Muscle layer of duodenum (tissue), 2 donors: Measurements from ENCODE around the gene FAM200C.
A peak's percentile ranks its signal among the peaks of the same experiment; 100 is the strongest.

ENCODE experiments used
- H3K27ac ChIP-seq: one replicate; pipeline ENCODE4 v1.7.0; 2013; ENCODE audit warnings: mild to moderate bottlenecking, low read length
- H3K27me3 ChIP-seq: one replicate; pipeline ENCODE4 v1.7.0; 2013; ENCODE audit warnings: low read depth, mild to moderate bottlenecking, control low read depth, low read length
- H3K36me3 ChIP-seq, 2 donors: one replicate each; pipeline ENCODE4 v1.7.0; 2013; ENCODE audit warnings: low read length in 2 of 2, control low read depth in 1 of 2, mild to moderate bottlenecking in 1 of 2; ENCODE audit not compliant: insufficient read depth in 2 of 2, control insufficient read depth in 1 of 2
- H3K4me1 ChIP-seq, 2 donors: one replicate each; pipeline ENCODE4 v1.7.0; 2013; ENCODE audit warnings: low read length in 2 of 2, mild to moderate bottlenecking in 2 of 2, control low read depth in 1 of 2, moderate library complexity in 1 of 2; ENCODE audit not compliant: insufficient read depth in 2 of 2, control insufficient read depth in 1 of 2
- H3K4me3 ChIP-seq, 2 donors: one replicate each; pipeline ENCODE4 v1.7.0; 2013; ENCODE audit warnings: low read length in 2 of 2, low read depth in 1 of 2, mild to moderate bottlenecking in 1 of 2
- H3K9me3 ChIP-seq, 2 donors: one replicate each; pipeline ENCODE4 v1.7.0; 2013; ENCODE audit warnings: low read length in 2 of 2, control low read depth in 1 of 2, mild to moderate bottlenecking in 1 of 2; ENCODE audit not compliant: control insufficient read depth in 1 of 2
- donor health status: healthy.

The FAM200C gene

GRCh38 chr5:160363660-160364395, 36.0 kb downstream of the FAM200C start:
- Histone ChIP-seq H3K27me3 (no peaks in the 10 kb centered on the region), H3K4me1 (peaks cover 4 to 5% of the 10 kb centered on the region in 2 donors), H3K36me3 (no peaks in the 10 kb centered on the region), H3K27ac (peak overlapping the region; percentile 1), H3K9me3 (no peaks in the 10 kb centered on the region), H3K4me3 (no peak overlapping the region)

- Histone ChIP-seq H3K4me1 (peaks cover 4 to 10% of the 10 kb centered on the region in 2 donors), H3K9me3 (no peaks in the 10 kb centered on the region), H3K27me3 (no peaks in the 10 kb centered on the region), H3K4me3 (no peak overlapping the region), H3K27ac (peak overlapping the region; percentile 1), H3K36me3 (no peaks in the 10 kb centered on the region)
These were observed 36.6 kb downstream of the FAM200C start for GRCh38 chr5:160363211-160363610.

- Histone ChIP-seq H3K36me3 (no peaks in the 10 kb centered on the region), H3K27ac (no peak overlapping the region), H3K9me3 (no peaks in the 10 kb centered on the region), H3K27me3 (no peaks in the 10 kb centered on the region), H3K4me1 (peaks cover 4 to 21% of the 10 kb centered on the region in 2 donors), H3K4me3 (no peak overlapping the region)
These were observed 38.1 kb downstream of the FAM200C start for GRCh38 chr5:160361624-160362228.

GRCh38 chr5:160360310-160360709, 39.5 kb downstream of the FAM200C start:
- peaks cover 4 to 24% of the 10 kb centered on the region in 2 donors for H3K4me1 ChIP-seq
- H3K4me3 ChIP-seq = no peak overlapping the region
- H3K27ac ChIP-seq = no peak overlapping the region
- no peaks in the 10 kb centered on the region for H3K9me3 ChIP-seq
- no peaks in the 10 kb centered on the region for H3K27me3 ChIP-seq
- no peaks in the 10 kb centered on the region for H3K36me3 ChIP-seq

GRCh38 chr5:160359816-160360215, 40.0 kb downstream of the FAM200C start:
- H3K4me3 ChIP-seq = no peak overlapping the region
- peaks cover 4 to 24% of the 10 kb centered on the region in 2 donors for H3K4me1 ChIP-seq
- no peaks in the 10 kb centered on the region for H3K27me3 ChIP-seq
- no peaks in the 10 kb centered on the region for H3K9me3 ChIP-seq
- no peak overlapping the region for H3K27ac ChIP-seq
- no peaks in the 10 kb centered on the region for H3K36me3 ChIP-seq

GRCh38 chr5:160359242-160359641, 40.6 kb downstream of the FAM200C start:
- H3K4me1 ChIP-seq = peaks cover 4 to 24% of the 10 kb centered on the region in 2 donors
- no peak overlapping the region for H3K27ac ChIP-seq

GRCh38 chr5:160357861-160358411, 41.9 kb downstream of the FAM200C start:
- Histone ChIP-seq H3K27ac (peak overlapping the region; percentile 3), H3K4me3 (peak overlapping the region in 1 of 2 donors; percentile 40), H3K4me1 (peaks cover 0 to 22% of the 10 kb centered on the region in 2 donors), H3K27me3 (no peaks in the 10 kb centered on the region), H3K9me3 (no peaks in the 10 kb centered on the region), H3K36me3 (no peaks in the 10 kb centered on the region)

More at GRCh38 chr5:160359242-160359641, 40.6 kb downstream of the FAM200C start:
- H3K4me3 ChIP-seq = no peak overlapping the region
- H3K36me3 ChIP-seq = no peaks in the 10 kb centered on the region
- no peaks in the 10 kb centered on the region for H3K9me3 ChIP-seq
- H3K27me3 ChIP-seq = no peaks in the 10 kb centered on the region

- Histone ChIP-seq H3K9me3 (no peaks in the 10 kb centered on the region), H3K36me3 (no peaks in the 10 kb centered on the region), H3K27ac (no peak overlapping the region), H3K27me3 (no peaks in the 10 kb centered on the region), H3K4me3 (peak overlapping the region in 1 of 2 donors; percentile 40), H3K4me1 (peaks cover 0 to 19% of the 10 kb centered on the region in 2 donors)
These were observed 42.5 kb downstream of the FAM200C start for GRCh38 chr5:160357394-160357793.

- Histone ChIP-seq H3K27me3 (no peaks in the 10 kb centered on the region), H3K36me3 (no peaks in the 10 kb centered on the region), H3K27ac (peak overlapping the region; percentile 19), H3K9me3 (no peaks in the 10 kb centered on the region), H3K4me1 (peaks cover 0 to 19% of the 10 kb centered on the region in 2 donors), H3K4me3 (no peak overlapping the region)
These were observed 43.1 kb downstream of the FAM200C start for GRCh38 chr5:160356550-160357347.

- Histone ChIP-seq H3K27ac (no peak overlapping the region), H3K4me3 (no peak overlapping the region), H3K4me1 (peaks cover 0 to 19% of the 10 kb centered on the region in 2 donors), H3K9me3 (no peaks in the 10 kb centered on the region), H3K27me3 (no peaks in the 10 kb centered on the region), H3K36me3 (peaks cover 0 to under 1% of the 10 kb centered on the region in 2 donors)
These were observed 45.2 kb downstream of the FAM200C start for GRCh38 chr5:160354666-160355065.

GRCh38 chr5:160353379-160353778, 46.5 kb downstream of the FAM200C start:
- no peak overlapping the region for H3K27ac ChIP-seq
- peaks cover 0 to 16% of the 10 kb centered on the region in 2 donors for H3K4me1 ChIP-seq

More at GRCh38 chr5:160353379-160353778, 46.5 kb downstream of the FAM200C start:
- Histone ChIP-seq H3K9me3 (no peaks in the 10 kb centered on the region), H3K36me3 (peaks cover 0 to 10% of the 10 kb centered on the region in 2 donors), H3K27me3 (no peaks in the 10 kb centered on the region), H3K4me3 (no peak overlapping the region)
